Measurements from ENCODE around the gene MAML2. TPM values are rescaled to one million over a fixed set of nuclear protein-coding genes. Genes with fewer than 3 reads are reported as not detected.

Gene MAML2
- total and polyA plus RNA-seq, 2 of the 8 experiments (the other 6 are each of a cell fraction or from before 2014, with no cell fraction given), result 3.8 to 6.6 TPM

DNA sequence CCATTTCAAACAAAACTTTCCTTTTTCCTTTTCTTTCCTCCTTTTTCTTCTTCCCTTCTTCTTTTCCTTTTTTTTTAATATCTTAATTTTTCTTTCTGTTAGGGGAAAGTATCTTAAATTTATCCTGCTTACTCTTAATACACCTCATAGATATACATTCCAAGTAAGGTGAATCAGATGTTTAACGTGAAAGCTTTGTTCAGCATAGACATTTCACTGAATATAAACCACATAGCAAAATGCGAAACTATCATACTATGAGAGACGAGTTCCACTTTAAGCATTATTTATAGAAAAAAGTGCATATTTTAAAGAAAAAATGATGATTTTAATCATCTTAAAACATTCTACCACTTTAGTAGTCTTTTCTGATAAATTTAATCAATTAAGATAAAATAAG, 281.3 kb downstream of the MAML2 start:
- Histone ChIP-seq H2BK12ac (ENCODE audit: low read depth, low read length) (no peak overlapping the region), H3K79me2 (ENCODE audit: control insufficient read depth in 1 of 2, insufficient read depth in 2 of 2, low read length in 2 of 2) (no peaks in the 10 kb centered on the region), H4K8ac (ENCODE audit: extremely low read depth, insufficient read depth, low read length) (no peak overlapping the region), H3K23ac (ENCODE audit: insufficient read length) (no peak overlapping the region), H3K18ac (ENCODE audit: extremely low read depth, low read length) (no peak overlapping the region), H3K4me1 (replicated peaks in 1 of 4; ENCODE audit: control insufficient read depth in 3 of 4, insufficient read depth in 4 of 4, low read length in 3 of 4) (no peaks in the 10 kb centered on the region; a peak in 1 of 7 replicates), H3K79me1 (ENCODE audit: low read depth, low read length) (no peaks in the 10 kb centered on the region), H3K9ac (replicated peaks in 1 of 4; ENCODE audit: extremely low read depth in 1 of 4, low read depth in 3 of 4, low read length in 3 of 4) (no peak overlapping the region), H3K4ac (replicated peaks; ENCODE audit: insufficient read length, low read depth, low read length) (no peak overlapping the region), H3K14ac (ENCODE audit: insufficient read length) (no peak overlapping the region), H2AFZ (ENCODE audit: low read length) (no peak overlapping the region), H4K20me1 (replicated peaks in 1 of 2; ENCODE audit: control insufficient read depth in 1 of 2, insufficient read depth in 2 of 2, low read length in 2 of 2) (no peaks in the 10 kb centered on the region), H4K5ac (ENCODE audit: insufficient read length, low read depth, low read length) (no peak overlapping the region), H3K4me2 (ENCODE audit: insufficient read depth in 1 of 2, low read depth in 2 of 2, low read length in 2 of 2) (no peak overlapping the region), H3K23me2 (ENCODE audit: low read depth, low read length) (peaks cover 2% of the 10 kb centered on the region; the same call in 1 of the 2 replicates), H4K91ac (replicated peaks; ENCODE audit: insufficient read length, low read length) (no peak overlapping the region), H2BK120ac (replicated peaks; ENCODE audit: low read depth, low read length) (no peak overlapping the region), H2BK5ac (ENCODE audit: low read depth, low read length) (no peak overlapping the region), H3K27me3 (replicated peaks in 1 of 4; ENCODE audit: control insufficient read depth in 3 of 4, extremely low read depth in 1 of 4, insufficient read depth in 3 of 4, low read length in 3 of 4) (peaks cover 0 to 1% (median 0%) of the 10 kb centered on the region in 4 experiments; a peak in 1 of 7 replicates), H3K27ac (ENCODE audit: low read depth, low read length) (no peak overlapping the region), H3K36me3 (ENCODE audit: control insufficient read depth in 2 of 4, insufficient read depth in 4 of 4, low read length in 3 of 4) (no peaks in the 10 kb centered on the region), H3K9me3 (ENCODE audit: insufficient read depth in 2 of 2, low read depth in 1 of 2, low read length in 1 of 2) (no peaks in the 10 kb centered on the region), H3K56ac (replicated peaks; ENCODE audit: insufficient read length, low read depth, low read length) (no peak overlapping the region), H2BK15ac (ENCODE audit: low read length) (no peak overlapping the region), H3K4me3 (ENCODE audit: extremely low read depth in 1 of 4, insufficient read depth in 2 of 4, low read depth in 3 of 4, low read length in 4 of 4) (no peak overlapping the region), H2BK20ac (ENCODE audit: low read length) (no peak overlapping the region), H2AK5ac (ENCODE audit: low read depth, low read length) (no peak overlapping the region)
- POLR2A ChIA-PET (ENCODE audit: partially characterized antibody), result no interaction called here
- DNase-seq (ENCODE audit: low read depth in 1 of 2, low spot score in 2 of 2), result no peak
- WGBS, 2 experiments (ENCODE audit: extremely low coverage in 1 of 2, insufficient coverage in 1 of 2, insufficient read length in 1 of 2, insufficient replicate concordance in 2 of 2, low coverage in 1 of 2, low lambda C conversion rate in 2 of 2, missing lambda C conversion rate in 1 of 2), result 88% methylated on average over 3 of the region's 3 CpGs; no CpG with 5 or more reads in 1 of the 2 experiments
- CTCF ChIA-PET (ENCODE audit: partially characterized antibody), result interaction anchor here (1.5 kb wide), 1 partner anchor 20 kb away, joined by 5 read pairs; no protein-coding TSS in a partner anchor
- no peak for FAIRE-seq
- TF ChIP-seq POLR2A (IDR thresholded peaks at IDR 0.05; ENCODE audit: control extremely low read depth in 1 of 2, low read depth in 2 of 2, low read length in 2 of 2) (no peak), NANOG (IDR thresholded peaks at IDR 0.05; ENCODE audit: insufficient read depth, low read depth, low read length, poor library complexity, severe bottlenecking) (no peak), FOSL1 (IDR thresholded peaks at IDR 0.05; ENCODE audit: insufficient read depth, low read depth, low read length) (no peak), CHD2 (IDR thresholded peaks at IDR 0.05; ENCODE audit: low read length) (no peak), RBBP5 (IDR thresholded peaks at IDR 0.05; ENCODE audit: borderline replicate concordance, low read depth, low read length) (no peak), BRCA1 (IDR thresholded peaks at IDR 0.05; ENCODE audit: low read depth, low read length) (no peak), SUZ12 (IDR thresholded peaks at IDR 0.05; ENCODE audit: low read length) (no peak), EGR1 (IDR thresholded peaks at IDR 0.05; ENCODE audit: borderline replicate concordance, low read depth, low read length) (no peak), ZNF274 (IDR thresholded peaks at IDR 0.05; ENCODE audit: borderline replicate concordance, extremely low read depth, low read length) (no peak), JUND (IDR thresholded peaks at IDR 0.05; ENCODE audit: low read length) (no peak), YY1 (IDR thresholded peaks at IDR 0.05; ENCODE audit: low read depth, low read length) (no peak)
- TF ChIP-seq, protein P1, sequence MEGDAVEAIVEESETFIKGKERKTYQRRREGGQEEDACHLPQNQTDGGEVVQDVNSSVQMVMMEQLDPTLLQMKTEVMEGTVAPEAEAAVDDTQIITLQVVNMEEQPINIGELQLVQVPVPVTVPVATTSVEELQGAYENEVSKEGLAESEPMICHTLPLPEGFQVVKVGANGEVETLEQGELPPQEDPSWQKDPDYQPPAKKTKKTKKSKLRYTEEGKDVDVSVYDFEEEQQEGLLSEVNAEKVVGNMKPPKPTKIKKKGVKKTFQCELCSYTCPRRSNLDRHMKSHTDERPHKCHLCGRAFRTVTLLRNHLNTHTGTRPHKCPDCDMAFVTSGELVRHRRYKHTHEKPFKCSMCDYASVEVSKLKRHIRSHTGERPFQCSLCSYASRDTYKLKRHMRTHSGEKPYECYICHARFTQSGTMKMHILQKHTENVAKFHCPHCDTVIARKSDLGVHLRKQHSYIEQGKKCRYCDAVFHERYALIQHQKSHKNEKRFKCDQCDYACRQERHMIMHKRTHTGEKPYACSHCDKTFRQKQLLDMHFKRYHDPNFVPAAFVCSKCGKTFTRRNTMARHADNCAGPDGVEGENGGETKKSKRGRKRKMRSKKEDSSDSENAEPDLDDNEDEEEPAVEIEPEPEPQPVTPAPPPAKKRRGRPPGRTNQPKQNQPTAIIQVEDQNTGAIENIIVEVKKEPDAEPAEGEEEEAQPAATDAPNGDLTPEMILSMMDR (IDR thresholded peaks at IDR 0.05; ENCODE audit: control extremely low read depth in 1 of 3, insufficient read depth in 1 of 3, low read depth in 1 of 3, low read length in 3 of 3), result no peak
